Endothelial cell of hepatic sinusoid (primary cell): Measurements from ENCODE around the gene NUDT17.

Experiments used
- in situ Hi-C: cut with HindIII; loops from 2 replicates; pipeline ENCODE4 v1.10.0; 2017; ENCODE audit warnings: low sequenced_read_pairs

The NUDT17 gene

DNA sequence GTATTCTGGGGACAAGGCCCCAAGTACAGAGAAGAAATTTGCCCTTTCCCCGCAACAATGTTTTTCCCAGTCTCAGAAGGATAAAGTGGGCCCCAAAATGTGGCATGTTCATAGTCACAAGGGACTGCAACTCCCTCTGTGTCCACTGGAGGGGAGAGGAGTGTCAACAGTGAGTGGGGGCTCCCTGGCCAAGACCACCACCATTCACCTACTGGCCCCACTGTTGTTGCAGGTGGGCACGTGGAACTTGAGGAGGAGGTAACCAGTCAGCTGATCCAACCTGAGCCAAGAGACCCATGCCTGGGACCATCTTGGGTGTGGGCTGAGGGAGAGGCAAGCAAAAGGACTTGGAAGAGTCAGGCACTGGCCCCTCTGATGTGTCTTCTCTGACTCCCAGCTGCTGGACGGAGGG is 777 bp downstream of the NUDT17 start:
- in situ Hi-C loops: loop anchor here (5.0 kb wide), 3 partner anchors 36 to 161 kb away; partner anchors contain the start of gene PEX11B

- in situ Hi-C loops: loop anchor here (5.0 kb wide), 3 partner anchors 34 to 159 kb away; partner anchors contain the start of gene PEX11B
Observed at GRCh38 chr1:145847827-145848226, 2.4 kb downstream of the NUDT17 start.

DNA sequence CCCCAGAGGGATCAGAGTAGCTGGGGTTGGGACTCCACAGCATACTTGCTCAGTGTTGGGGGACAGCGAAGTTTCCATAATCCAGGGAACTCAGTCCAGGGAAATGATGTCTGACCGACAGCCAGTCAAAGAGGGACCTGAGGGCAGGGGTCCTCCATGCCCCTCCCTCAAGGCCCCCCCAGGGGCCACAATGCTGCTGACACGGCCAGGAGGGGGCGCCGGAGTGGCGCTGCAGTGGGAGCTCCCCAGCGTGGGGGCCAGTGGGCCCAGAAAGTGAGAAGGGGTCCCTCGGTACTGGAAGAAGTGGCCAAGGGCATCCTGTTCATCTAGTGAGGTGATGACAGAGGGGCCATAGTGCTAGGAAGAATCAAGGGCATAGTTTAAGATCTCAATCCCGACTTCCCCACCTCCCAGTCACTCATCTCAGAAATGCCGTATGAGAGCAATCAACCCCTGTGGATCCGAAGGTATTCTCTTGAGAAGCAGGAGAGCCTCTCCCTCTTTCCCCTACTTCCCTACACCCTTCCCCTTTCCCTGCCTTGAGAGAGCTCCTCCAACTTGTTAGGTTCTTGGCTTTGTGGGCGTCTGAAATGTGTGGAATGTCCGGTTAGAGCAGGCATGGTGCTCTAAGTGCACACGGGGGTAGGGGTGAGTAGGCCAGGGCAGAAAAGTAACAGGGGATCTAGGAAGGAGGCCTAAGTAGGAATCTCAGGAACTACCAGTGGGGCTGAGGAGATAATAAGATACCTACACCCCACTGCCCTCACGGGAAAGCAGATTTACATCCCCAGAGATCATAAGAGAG is 4.1 kb downstream of the NUDT17 start:
- in situ Hi-C loops: loop anchor here (5.0 kb wide), 3 partner anchors 33 to 158 kb away; partner anchors contain the start of gene PEX11B

DNA sequence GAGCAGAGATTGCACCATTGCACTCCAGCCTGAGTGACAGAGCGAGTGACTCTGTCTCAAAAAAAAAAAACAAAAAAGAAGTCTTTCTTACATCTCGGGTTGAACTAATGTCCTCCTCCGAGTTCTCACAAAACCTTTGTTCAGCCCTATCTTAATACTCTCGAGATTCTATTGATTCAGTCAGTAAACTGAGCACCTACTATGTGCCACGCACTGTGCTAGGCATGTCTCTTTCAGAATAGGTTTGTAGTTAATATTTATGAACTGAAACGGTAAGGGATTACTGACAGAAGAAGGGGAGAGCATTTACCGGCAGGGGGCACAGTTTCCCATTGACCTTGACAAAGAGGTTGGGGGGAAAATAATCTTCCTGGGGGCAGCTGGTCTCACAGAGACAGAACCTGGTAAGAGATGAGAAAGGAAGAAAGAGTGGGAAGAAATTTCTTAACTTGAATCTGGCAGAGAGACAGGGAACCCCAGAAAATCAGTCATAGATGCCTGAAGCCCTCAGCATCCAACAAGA is 10.1 kb downstream of the NUDT17 start:
- in situ Hi-C loops: loop anchor here (5.0 kb wide), 2 partner anchors 73 to 107 kb away; partner anchors contain the start of genes ANKRD34A and POLR3GL

GRCh38 chr1:145857170-145857569 is 11.7 kb downstream of the NUDT17 start:
- in situ Hi-C loops: loop anchor here (5.0 kb wide), 2 partner anchors 75 to 105 kb away; partner anchors contain the start of genes ANKRD34A and POLR3GL

DNA sequence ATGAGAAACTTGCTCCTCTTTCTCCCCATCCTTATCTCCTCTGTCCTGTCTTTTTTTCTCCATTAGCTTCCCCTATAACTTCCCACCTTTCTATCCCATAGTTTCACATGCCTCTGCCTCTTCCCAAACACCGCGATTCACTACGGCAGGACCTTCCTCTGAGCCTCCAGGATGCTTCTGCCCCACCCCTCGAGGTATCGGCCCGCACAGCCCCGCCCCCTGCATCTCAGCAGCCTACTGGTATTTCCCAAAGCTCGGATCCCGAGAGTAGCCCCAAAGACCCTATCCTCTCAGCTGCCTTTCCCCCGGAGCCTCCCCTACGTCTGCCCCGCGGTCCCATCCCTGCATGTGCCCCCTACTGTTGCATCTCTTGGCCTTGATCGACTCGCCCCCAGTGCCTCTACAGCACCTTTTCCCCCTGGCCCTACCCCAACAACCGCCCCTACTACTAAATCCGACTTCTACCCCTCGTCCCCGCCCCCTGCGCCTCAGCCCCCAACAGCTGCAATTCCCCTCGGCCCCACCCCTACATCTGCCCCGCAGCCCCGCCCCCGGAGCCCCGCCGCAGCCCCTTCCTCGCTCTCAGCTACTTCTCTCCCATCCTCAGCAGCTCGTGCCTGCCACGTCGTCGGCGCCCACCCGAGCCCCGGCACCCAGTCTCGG is 12.9 kb downstream of the NUDT17 start:
- in situ Hi-C loops: loop anchor here (5.0 kb wide), 2 partner anchors 76 to 104 kb away; partner anchors contain the start of genes ANKRD34A and POLR3GL

DNA sequence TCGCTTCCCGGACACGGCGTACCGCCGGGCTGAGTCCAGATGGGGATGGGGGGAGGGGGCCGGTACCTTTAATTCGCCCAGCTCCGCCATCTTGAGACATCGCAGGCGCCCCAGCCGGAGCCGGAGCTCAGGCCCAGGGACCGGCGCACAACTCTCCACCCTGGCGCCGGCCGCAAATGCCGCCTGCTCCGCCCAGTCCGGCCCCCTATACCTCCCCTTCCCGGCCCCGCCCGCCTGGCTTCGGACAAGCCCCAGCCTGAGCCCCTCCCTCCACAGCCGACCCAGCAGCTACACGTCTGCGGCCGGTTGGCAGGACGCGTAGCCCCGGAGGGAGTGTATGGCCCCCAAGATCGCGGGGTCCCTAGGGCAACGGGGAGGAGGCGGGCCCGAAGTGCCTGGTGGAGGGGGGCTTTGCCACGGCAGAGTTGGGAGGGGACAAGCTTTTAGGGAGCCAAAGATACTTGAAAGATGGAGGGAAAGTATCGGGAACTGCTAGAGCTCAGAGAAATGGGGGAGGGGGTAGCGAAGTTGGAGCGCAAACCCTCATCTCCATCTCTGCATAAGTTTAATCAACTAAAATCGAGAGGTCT is 13.6 kb downstream of the NUDT17 start, which contains the start of gene PIAS3:
PIAS3 (minus strand) TSS at position 181 of the 590 bp plus-strand sequence; CDS start at position 90, 91 bp downstream.
- in situ Hi-C loops: loop anchor here (5.0 kb wide), 2 partner anchors 77 to 103 kb away; partner anchors contain the start of genes ANKRD34A and POLR3GL

DNA sequence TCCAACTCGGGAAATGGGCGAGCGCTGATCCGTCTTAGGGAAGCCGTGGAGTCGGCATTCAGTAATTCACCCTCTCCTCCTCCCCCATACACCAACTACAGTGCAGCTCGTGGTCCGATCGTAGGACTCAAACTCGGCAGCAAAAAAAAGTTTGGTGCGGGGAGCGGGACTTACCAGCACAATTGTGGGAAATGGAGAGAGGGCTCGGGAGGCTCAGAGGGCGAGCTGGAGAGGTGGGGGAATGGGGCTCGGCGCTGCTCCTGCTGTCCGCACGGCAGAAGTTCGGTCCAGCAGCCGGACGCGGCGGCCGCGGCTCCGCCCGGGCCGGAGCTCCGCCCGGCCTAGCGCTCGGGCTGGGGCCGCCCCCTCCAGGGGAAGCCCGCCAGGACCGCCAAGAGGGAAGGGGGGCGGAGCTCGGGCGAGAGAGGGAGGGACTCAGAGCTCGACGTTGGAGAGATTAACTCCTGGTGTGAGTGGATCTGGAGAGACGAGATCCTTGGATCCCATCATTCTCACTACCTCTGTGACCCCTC is 14.1 kb downstream of the NUDT17 start:
- in situ Hi-C loops: loop anchor here (5.0 kb wide), 2 partner anchors 77 to 103 kb away; partner anchors contain the start of genes ANKRD34A and POLR3GL

DNA sequence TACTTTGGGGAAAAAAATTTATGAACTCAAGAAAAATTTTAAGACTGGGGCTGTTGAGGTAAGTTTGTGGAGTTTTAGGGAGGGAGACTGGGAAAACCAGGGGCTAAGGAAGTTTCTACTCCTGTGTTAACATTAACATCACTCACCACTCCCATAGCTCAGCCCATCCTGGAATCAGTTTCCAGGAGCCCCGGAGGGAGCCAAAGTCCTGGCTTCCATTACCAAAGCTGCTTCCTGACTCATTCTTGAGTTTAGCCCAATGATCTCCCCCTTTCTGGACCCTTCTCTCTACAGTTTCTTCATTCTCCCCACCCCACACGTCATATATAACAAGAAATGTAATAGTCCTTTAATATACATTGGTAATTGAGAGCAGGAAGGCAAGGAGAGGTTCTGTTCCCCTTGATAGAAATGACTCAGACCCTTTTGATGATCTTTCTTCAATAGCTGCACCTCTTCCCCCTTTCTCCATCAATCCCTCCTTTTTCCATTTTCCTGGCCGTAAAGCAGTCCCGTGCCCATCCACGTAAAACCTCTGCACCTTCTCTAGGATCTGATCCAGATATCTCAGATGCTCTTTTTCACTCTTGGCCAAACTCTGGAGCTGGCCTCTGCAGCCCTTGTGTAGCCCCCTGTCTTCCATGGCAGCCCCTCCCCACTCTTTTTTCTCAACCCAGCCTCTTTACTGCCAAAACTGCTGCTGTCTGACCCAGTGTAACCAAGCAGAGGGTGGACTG is 18.0 kb downstream of the NUDT17 start:
- in situ Hi-C loops: no loop called here

DNA sequence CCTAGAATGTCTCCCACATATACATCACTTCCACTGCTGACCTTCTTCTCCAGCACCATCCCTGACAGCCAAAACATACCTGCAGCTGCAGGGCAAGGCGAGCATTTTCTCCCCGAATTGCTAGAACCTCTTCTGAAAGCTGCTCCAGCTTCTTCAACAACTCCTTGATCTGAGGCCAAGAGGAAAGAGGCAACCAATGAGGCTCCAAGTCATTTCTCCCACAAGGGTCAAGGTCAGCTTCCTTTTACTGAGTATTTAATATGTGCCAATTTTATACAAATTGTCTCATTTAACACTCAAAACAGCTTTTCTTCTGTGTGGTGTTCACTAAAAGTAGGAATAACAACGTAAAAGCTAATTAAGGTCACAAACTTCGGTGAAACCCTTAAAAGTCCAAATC is 22.8 kb downstream of the NUDT17 start:
- in situ Hi-C loops: no loop called here

- in situ Hi-C loops: no loop called here
Observed at GRCh38 chr1:145871994-145872924, 26.8 kb downstream of the NUDT17 start.

DNA sequence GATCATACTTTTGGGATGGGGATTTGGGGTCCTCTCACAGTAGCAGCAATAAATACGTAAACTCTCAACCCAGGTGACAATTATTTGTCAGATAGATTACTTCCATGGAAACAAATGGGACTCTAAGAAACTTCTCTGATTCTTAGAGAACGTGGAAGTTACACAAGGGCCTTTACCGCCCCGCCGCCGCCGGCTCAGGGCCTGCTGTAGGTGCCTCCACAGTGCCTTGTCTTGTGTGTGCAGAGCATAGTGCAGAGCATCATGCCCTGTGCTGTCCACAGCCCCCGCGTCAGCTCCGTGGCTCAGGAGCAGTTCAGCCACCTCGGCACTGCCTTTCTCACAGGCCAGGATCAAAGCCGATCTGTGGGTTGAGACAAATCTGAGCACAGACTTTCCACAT is 29.2 kb downstream of the NUDT17 start:
- in situ Hi-C loops: loop anchor here (5.0 kb wide), 1 partner anchor 43 kb away; the partner anchor contains the start of gene PEX11B

DNA sequence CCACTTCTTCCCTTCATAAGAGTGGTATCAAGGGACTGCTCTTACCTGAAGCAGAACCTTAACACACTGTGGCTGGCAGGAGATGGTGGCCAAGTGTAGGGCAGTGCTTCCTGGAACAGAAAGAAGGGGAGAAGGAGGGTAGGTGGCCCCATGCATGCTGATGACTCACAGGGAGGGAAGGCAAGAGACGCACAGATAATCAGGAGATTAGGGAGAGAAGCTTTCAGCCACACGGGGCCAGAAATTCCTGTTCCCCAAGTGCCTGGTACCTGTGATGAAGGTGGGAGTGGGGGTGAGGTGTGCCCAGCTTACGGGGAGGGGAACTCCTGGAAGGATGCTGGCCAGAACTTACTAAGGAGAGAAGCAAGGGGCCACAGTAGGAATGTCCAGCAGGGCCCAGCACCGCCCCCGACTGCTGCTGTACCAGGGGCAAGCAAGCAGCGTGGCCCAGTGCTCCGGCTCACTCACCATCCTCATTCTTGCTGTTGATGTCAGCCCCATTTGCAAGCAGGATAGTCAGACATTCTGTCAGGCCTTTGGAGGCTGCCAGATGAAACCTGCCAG is 32.6 kb downstream of the NUDT17 start:
- in situ Hi-C loops: loop anchor here (5.0 kb wide), 1 partner anchor 39 kb away; the partner anchor contains the start of gene PEX11B

- in situ Hi-C loops: loop anchor here (5.0 kb wide), 1 partner anchor 39 kb away; the partner anchor contains the start of gene PEX11B
Observed at GRCh38 chr1:145878724-145879123, 33.3 kb downstream of the NUDT17 start.

GRCh38 chr1:145879775-145880174 is 34.3 kb downstream of the NUDT17 start:
- in situ Hi-C loops: loop anchor here (5.0 kb wide), 3 partner anchors 32 to 83 kb away; partner anchors contain the start of genes ANKRD34A, NUDT17, PEX11B and POLR3GL

GRCh38 chr1:145884675-145885074 is 39.2 kb downstream of the NUDT17 start:
- in situ Hi-C loops: loop anchor here (5.0 kb wide), 2 partner anchors 37 to 78 kb away; partner anchors contain the start of genes ANKRD34A, NUDT17 and POLR3GL

GRCh38 chr1:145885738-145886287 is 40.4 kb downstream of the NUDT17 start, which contains the start of gene ANKRD35:
TSS of gene ANKRD35 (minus strand) at chr1:145885866. CDS start at chr1:145885758, 108 bp downstream.
- in situ Hi-C loops: no loop called here
